HepG2 (cell line): ENCODE results near the gene CCL24. TPM values are rescaled to one million over a fixed set of nuclear protein-coding genes. Genes with fewer than 3 reads are reported as not detected.

ENCODE experiments used
- ATF5 ChIP-seq: sonication (generic); formaldehyde crosslinking; IDR thresholded peaks from 2 replicates; pipeline ENCODE4 v1.4.0; 2020; ENCODE audit warnings: mild to moderate bottlenecking, low read depth, missing genetic modification reagents
- CEBPB ChIP-seq: IDR thresholded peaks from 2 replicates; pipeline ENCODE4 v1.6.1; 2011; ENCODE audit warnings: low read depth, low read length, improper control_type of control experiment, borderline replicate concordance
- EP300 ChIP-seq, 3 experiments: sonication (generic) in 1 of 3; formaldehyde crosslinking in 1 of 3; IDR thresholded peaks; 2 replicates each; pipeline versions ENCODE4 v1.5.1 to v1.6.1; 2011 to 2020; ENCODE audit warnings: low read depth in 2 of 3, low read length in 2 of 3, borderline replicate concordance in 1 of 3, improper control_type of control experiment in 1 of 3, mild to moderate bottlenecking in 1 of 3, missing genetic modification reagents in 1 of 3, moderate library complexity in 1 of 3
- FOSL1 ChIP-seq: sonication (generic); formaldehyde crosslinking; IDR thresholded peaks from 2 replicates; pipeline ENCODE4 v1.9.0; 2021; ENCODE audit warnings: missing genetic modification reagents, borderline replicate concordance
- FOXP1 ChIP-seq, 2 experiments: fragments of 450-650 bp in 1 of 2; IDR thresholded peaks; 2 replicates each; pipeline ENCODE4 v1.6.1; 2017 to 2018; ENCODE audit warnings: antibody characterized with exemption in 1 of 2
- GPN1 ChIP-seq: sonication (generic); formaldehyde crosslinking; IDR thresholded peaks from 2 replicates; pipeline ENCODE4 v1.5.1; 2020; ENCODE audit warnings: missing genetic modification reagents, borderline replicate concordance
- IRX3 ChIP-seq: sonication (generic); formaldehyde crosslinking; IDR thresholded peaks from 2 replicates; pipeline ENCODE4 v1.8.1; 2023; ENCODE audit warnings: mild to moderate bottlenecking, low read depth, missing genetic modification reagents, borderline replicate concordance
- SMAD9 ChIP-seq: sonication (generic); formaldehyde crosslinking; IDR thresholded peaks from 2 replicates; pipeline ENCODE4 v1.5.1; 2020; ENCODE audit warnings: mild to moderate bottlenecking, missing genetic modification reagents
- TAF15 ChIP-seq: fragments of 200-400 bp; formaldehyde crosslinking; IDR thresholded peaks from one replicate; pipeline ENCODE4 v1.6.1; 2018; ENCODE audit warnings: mild to moderate bottlenecking, low read depth, low read length; ENCODE audit not compliant: poor library complexity, severe bottlenecking
- ZBTB3 ChIP-seq: sonication (generic); formaldehyde crosslinking; IDR thresholded peaks from 2 replicates; pipeline ENCODE4 v1.4.0; 2020; ENCODE audit warnings: low read depth, mild to moderate bottlenecking, moderate library complexity, missing genetic modification reagents, borderline replicate concordance
- ZNF3 ChIP-seq: IDR thresholded peaks from 2 replicates; pipeline ENCODE4 v1.7.0; 2017; ENCODE audit warnings: inconsistent platforms
- ZNF30 ChIP-seq: sonication (generic); formaldehyde crosslinking; IDR thresholded peaks from 2 replicates; pipeline ENCODE4 v1.5.0; 2020; ENCODE audit warnings: mild to moderate bottlenecking, missing genetic modification reagents
- ZNF557 ChIP-seq: sonication (generic); formaldehyde crosslinking; IDR thresholded peaks from 2 replicates; pipeline ENCODE4 v1.4.0; 2020; ENCODE audit warnings: missing genetic modification reagents
- polyA plus RNA-seq, 8 experiments: library from polyadenylated mRNA; depleted of rRNA in 3 of 8; stranded (reverse) in 7 of 8; unstranded in 1 of 8; fragments of >200 nt; fragmentation: Illumina TruSeq in 4 of 8; extraction: Trizol in 4 of 8; gene quantifications; 2 replicates each; pipeline versions ENCODE4 v1.2.1 to v1.2.3, GENCODE V29; 2011 to 2016; ENCODE audit warnings: low read depth in 4 of 8, missing spikeins in 1 of 8, mixed read lengths in 1 of 8; ENCODE audit not compliant: insufficient read depth in 1 of 8
- total RNA-seq, 5 experiments: library from RNA; depleted of rRNA; stranded (reverse); fragments of >200 nt; fragmentation: Illumina TruSeq; extraction: Trizol; gene quantifications; 2 replicates each; pipeline ENCODE4 v1.2.3, GENCODE V29; 2016; ENCODE audit warnings: low read depth in 1 of 5
- TF ChIP-seq, protein P1 (sequence below): sonication (generic); formaldehyde crosslinking; conservative IDR thresholded peaks from 2 replicates; pipeline ENCODE4 v1.4.0; 2020; ENCODE audit warnings: mild to moderate bottlenecking, missing genetic modification reagents, moderate library complexity
- TF ChIP-seq, protein P2 (sequence below), 2 experiments: sonication (generic) in 1 of 2; formaldehyde crosslinking in 1 of 2; IDR thresholded peaks; 2 replicates each; pipeline versions ENCODE4 v1.5.1 to v1.6.1; 2011 to 2020; ENCODE audit warnings: borderline replicate concordance in 1 of 2, low read depth in 1 of 2, low read length in 1 of 2, mild to moderate bottlenecking in 1 of 2, missing genetic modification reagents in 1 of 2, moderate library complexity in 1 of 2

Gene CCL24
- total and polyA plus RNA-seq, 2 of the 13 experiments (the other 11 are each of a cell fraction or from before 2014, with no cell fraction given): not detected

GRCh38 chr7:75842836-75843446 lies 29.3 kb upstream of the CCL24 start (continued):
- TF ChIP-seq, protein P1, sequence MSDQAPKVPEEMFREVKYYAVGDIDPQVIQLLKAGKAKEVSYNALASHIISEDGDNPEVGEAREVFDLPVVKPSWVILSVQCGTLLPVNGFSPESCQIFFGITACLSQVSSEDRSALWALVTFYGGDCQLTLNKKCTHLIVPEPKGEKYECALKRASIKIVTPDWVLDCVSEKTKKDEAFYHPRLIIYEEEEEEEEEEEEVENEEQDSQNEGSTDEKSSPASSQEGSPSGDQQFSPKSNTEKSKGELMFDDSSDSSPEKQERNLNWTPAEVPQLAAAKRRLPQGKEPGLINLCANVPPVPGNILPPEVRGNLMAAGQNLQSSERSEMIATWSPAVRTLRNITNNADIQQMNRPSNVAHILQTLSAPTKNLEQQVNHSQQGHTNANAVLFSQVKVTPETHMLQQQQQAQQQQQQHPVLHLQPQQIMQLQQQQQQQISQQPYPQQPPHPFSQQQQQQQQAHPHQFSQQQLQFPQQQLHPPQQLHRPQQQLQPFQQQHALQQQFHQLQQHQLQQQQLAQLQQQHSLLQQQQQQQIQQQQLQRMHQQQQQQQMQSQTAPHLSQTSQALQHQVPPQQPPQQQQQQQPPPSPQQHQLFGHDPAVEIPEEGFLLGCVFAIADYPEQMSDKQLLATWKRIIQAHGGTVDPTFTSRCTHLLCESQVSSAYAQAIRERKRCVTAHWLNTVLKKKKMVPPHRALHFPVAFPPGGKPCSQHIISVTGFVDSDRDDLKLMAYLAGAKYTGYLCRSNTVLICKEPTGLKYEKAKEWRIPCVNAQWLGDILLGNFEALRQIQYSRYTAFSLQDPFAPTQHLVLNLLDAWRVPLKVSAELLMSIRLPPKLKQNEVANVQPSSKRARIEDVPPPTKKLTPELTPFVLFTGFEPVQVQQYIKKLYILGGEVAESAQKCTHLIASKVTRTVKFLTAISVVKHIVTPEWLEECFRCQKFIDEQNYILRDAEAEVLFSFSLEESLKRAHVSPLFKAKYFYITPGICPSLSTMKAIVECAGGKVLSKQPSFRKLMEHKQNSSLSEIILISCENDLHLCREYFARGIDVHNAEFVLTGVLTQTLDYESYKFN (CRISPR knock-in tag): peak; percentile 47
- no peak for TF ChIP-seq ZNF557 (CRISPR knock-in tag)
- no peak for TF ChIP-seq TAF15
- TF ChIP-seq FOSL1 (CRISPR knock-in tag): no peak
- TF ChIP-seq FOXP1 (IDR thresholded peaks at IDR 0.05): no peak
- TF ChIP-seq FOXP1 (CRISPR knock-in tag; IDR thresholded peaks at IDR 0.05): 0 out of 2 replicates have a peak, but pooled peaks have one; percentile 28
- TF ChIP-seq IRX3 (CRISPR knock-in tag): no peak
- TF ChIP-seq EP300 (IDR thresholded peaks at IDR 0.05; ENCODE audit: low read depth in 2 of 2, low read length in 2 of 2): peak in 1 of 2 experiments; percentile 37; a peak in 1 of 4 replicates
- no peak for TF ChIP-seq EP300 (CRISPR knock-in tag; IDR thresholded peaks at IDR 0.05; ENCODE audit: borderline replicate concordance)
- no peak for TF ChIP-seq GPN1 (CRISPR knock-in tag)
- TF ChIP-seq ZBTB3 (CRISPR knock-in tag): no peak
- TF ChIP-seq, protein P2, sequence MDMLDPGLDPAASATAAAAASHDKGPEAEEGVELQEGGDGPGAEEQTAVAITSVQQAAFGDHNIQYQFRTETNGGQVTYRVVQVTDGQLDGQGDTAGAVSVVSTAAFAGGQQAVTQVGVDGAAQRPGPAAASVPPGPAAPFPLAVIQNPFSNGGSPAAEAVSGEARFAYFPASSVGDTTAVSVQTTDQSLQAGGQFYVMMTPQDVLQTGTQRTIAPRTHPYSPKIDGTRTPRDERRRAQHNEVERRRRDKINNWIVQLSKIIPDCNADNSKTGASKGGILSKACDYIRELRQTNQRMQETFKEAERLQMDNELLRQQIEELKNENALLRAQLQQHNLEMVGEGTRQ (IDR thresholded peaks at IDR 0.05; ENCODE audit: low read depth, low read length): no peak
- TF ChIP-seq, protein P2 (CRISPR knock-in tag; IDR thresholded peaks at IDR 0.05; ENCODE audit: borderline replicate concordance): no peak
- peak; percentile 76 for TF ChIP-seq CEBPB
- TF ChIP-seq ZNF30 (CRISPR knock-in tag): no peak
- no peak for TF ChIP-seq SMAD9 (CRISPR knock-in tag)
- TF ChIP-seq ATF5 (CRISPR knock-in tag): no peak
- TF ChIP-seq ZNF3 (CRISPR knock-in tag): no peak
